Body of pancreas (tissue), 4 donors: ENCODE data around the gene MYO7B.

Source experiments
- CTCF ChIP-seq, 7 experiments: fragments of 450-650 bp in 4 of 7; fragments of 200-600 bp in 3 of 7; sonication (generic) in 3 of 7; IDR thresholded peaks; one replicate each; pipeline ENCODE4 v1.5.1; 2016 to 2019; ENCODE audit warnings: antibody characterized with exemption in 7 of 7
- POLR2A ChIP-seq, 3 donors: fragments of 450-650 bp; IDR thresholded peaks; one replicate each; pipeline ENCODE4 v1.6.1; 2016; ENCODE audit warnings: antibody characterized with exemption in 3 of 3, mild to moderate bottlenecking in 2 of 3

- TF ChIP-seq CTCF (IDR thresholded peaks at IDR 0.05) (no peak), POLR2A (IDR thresholded peaks at IDR 0.05) (no peak)
Observed at GRCh38 chr2:127658641-127659407, 123.3 kb downstream of the MYO7B start.
